G401.6 (cell line): ENCODE measurements around the gene SHISAL1.

Experiments
- FAIRE-seq: peaks from 2 replicates; lab custom pipeline; 2012; peaks lifted over from hg19 to GRCh38; lab: Jason Lieb, UNC

SHISAL1 gene

GRCh38 chr22:44312766-44313165 lies at the start of gene SHISAL1:
TSS of gene SHISAL1 (minus strand) at chr22:44312951. CDS start at chr22:44300945, 12,006 bp downstream.
- FAIRE-seq: no peak

GRCh38 chr22:44361391-44362126 lies 48.8 kb upstream of the SHISAL1 start:
- FAIRE-seq: no peak

- no peak for FAIRE-seq
Observed at GRCh38 chr22:44360668-44361381, 48.1 kb upstream of the SHISAL1 start.

- no peak for FAIRE-seq
Observed at GRCh38 chr22:44360306-44360667, 47.5 kb upstream of the SHISAL1 start.

- no peak for FAIRE-seq
Observed at GRCh38 chr22:44359496-44360110, 46.9 kb upstream of the SHISAL1 start.

GRCh38 chr22:44358709-44359440 lies 46.1 kb upstream of the SHISAL1 start:
- FAIRE-seq: no peak

GRCh38 chr22:44357966-44358465 lies 45.3 kb upstream of the SHISAL1 start:
- no peak for FAIRE-seq

GRCh38 chr22:44357296-44357965 lies 44.7 kb upstream of the SHISAL1 start:
- no peak for FAIRE-seq

GRCh38 chr22:44355716-44356070 lies 42.9 kb upstream of the SHISAL1 start:
- FAIRE-seq: no peak

- FAIRE-seq: no peak
Observed at GRCh38 chr22:44354288-44354687, 41.5 kb upstream of the SHISAL1 start.

- no peak for FAIRE-seq
Observed at GRCh38 chr22:44353041-44353440, 40.3 kb upstream of the SHISAL1 start.

GRCh38 chr22:44352378-44353035 lies 39.8 kb upstream of the SHISAL1 start:
- FAIRE-seq: no peak

GRCh38 chr22:44351685-44352377 lies 39.1 kb upstream of the SHISAL1 start:
- FAIRE-seq: no peak

GRCh38 chr22:44351037-44351436 lies 38.3 kb upstream of the SHISAL1 start:
- FAIRE-seq: no peak

- FAIRE-seq: no peak
Observed at GRCh38 chr22:44349594-44349993, 36.8 kb upstream of the SHISAL1 start.

- no peak for FAIRE-seq
Observed at GRCh38 chr22:44348971-44349560, 36.3 kb upstream of the SHISAL1 start.

- FAIRE-seq: no peak
Observed at GRCh38 chr22:44347549-44347948, 34.8 kb upstream of the SHISAL1 start.

- no peak for FAIRE-seq
Observed at GRCh38 chr22:44347080-44347479, 34.3 kb upstream of the SHISAL1 start.

- FAIRE-seq: no peak
Observed at GRCh38 chr22:44345872-44346271, 33.1 kb upstream of the SHISAL1 start.

GRCh38 chr22:44344407-44344806 lies 31.7 kb upstream of the SHISAL1 start:
- FAIRE-seq: no peak
